Epidermal melanocyte (primary cell): Measurements from ENCODE around the gene LDLRAD3.

Experiments
- DNase-seq: peaks from one replicate; pipeline ENCODE4 v3.0.0; 2011; ENCODE audit warnings: low spot score; ENCODE audit not compliant: insufficient read length

The LDLRAD3 gene

GRCh38 chr11:36230779-36231699 lies 287.2 kb downstream of the LDLRAD3 start:
- DNase-seq, result peak; percentile 61

GRCh38 chr11:36233204-36233603 lies 289.3 kb downstream of the LDLRAD3 start:
- no peak for DNase-seq

DNA sequence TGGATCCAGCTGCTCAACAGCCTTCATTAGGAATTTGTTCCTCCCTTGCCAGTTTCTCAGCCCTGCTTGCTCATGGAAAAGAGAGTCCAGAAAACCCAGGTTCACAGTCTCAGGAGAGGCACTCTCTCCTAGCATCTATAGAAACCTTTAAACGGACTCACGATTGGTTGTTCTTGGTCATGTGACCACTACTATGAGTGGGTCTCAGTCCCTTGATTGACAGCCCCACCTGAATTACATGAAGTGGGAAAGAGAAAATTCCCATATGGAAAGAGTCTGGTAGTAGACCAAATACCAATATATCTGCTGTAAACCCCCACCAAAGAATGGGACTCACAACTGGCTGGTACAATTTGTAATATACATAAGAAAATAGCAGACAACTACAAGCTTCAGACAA lies 291.0 kb downstream of the LDLRAD3 start:
- no peak for DNase-seq

- no peak for DNase-seq
These were observed 291.9 kb downstream of the LDLRAD3 start for GRCh38 chr11:36235750-36236149.

- DNase-seq, result no peak
These were observed 293.5 kb downstream of the LDLRAD3 start for GRCh38 chr11:36237391-36237790.

DNA sequence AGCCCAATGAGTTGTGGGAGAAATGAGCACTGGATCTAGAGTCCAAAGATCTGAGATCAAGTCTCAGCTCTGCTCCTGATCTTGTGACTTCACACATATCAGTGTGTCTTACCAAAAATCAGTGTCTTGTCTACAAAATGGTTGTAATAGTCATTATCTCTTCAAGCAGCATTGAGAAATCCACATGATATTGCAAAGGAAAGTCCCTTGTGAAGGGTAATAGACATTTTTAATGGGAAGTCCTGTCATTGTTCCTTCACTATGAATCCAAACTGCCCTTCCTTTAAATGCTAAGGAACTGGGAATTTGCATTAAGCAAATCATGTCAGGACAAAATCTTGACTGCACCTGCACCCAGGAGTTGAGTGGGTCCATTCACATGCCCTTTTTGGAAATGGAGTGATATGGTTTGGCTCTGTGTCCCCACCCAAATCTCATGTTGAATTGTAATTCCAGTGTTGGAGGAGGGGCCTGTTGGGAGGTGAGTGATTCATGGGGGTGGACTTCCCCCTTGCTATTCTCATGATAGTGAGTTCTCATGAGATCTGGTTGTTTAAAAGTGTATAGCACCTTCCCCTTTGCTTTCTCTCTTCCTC lies 294.3 kb downstream of the LDLRAD3 start:
- DNase-seq, result no peak

GRCh38 chr11:36238881-36239280 lies 295.0 kb downstream of the LDLRAD3 start:
- no peak for DNase-seq

DNA sequence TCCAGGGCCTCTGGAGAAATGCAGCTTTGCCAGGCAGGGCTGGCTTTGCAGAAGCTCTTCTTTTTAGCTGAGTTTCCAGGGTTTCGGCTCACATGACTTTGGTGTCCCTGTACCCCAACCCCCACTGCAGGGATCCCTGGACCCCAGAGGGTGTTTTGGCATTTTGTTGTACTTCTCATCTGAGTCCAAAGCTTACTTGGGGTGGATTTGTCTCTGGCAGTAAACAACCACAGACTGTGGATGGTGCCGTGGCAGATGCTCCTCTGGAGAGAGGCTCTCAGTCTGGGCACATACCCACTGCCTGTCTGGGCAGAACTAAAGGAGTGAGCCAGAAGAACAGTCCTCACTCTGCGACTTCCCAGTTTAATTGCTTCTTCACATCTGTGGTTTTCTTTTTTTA lies 295.8 kb downstream of the LDLRAD3 start:
- no peak for DNase-seq

- no peak for DNase-seq
These were observed 296.3 kb downstream of the LDLRAD3 start for GRCh38 chr11:36240173-36240572.

DNA sequence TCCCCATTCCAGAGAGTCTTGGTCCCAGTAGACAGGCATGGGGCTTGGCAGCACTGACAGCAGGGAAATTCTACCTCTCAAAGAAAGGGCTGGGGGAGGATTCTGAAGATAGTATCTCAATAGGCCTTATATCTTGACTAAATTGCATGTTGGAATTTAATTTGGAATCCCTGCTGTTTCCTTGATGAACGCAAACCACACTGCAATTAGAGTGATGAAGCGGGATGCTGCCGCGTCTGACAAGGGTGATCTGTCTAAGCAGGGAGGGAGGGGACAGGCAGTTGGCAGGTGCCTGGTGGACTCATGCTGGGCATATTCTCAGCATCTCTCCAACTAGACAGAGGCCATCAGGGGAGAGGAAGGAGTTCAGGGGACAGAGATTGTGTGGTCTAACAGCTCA lies 296.9 kb downstream of the LDLRAD3 start:
- no peak for DNase-seq

- no peak for DNase-seq
These were observed 297.6 kb downstream of the LDLRAD3 start for GRCh38 chr11:36241497-36241896.

DNA sequence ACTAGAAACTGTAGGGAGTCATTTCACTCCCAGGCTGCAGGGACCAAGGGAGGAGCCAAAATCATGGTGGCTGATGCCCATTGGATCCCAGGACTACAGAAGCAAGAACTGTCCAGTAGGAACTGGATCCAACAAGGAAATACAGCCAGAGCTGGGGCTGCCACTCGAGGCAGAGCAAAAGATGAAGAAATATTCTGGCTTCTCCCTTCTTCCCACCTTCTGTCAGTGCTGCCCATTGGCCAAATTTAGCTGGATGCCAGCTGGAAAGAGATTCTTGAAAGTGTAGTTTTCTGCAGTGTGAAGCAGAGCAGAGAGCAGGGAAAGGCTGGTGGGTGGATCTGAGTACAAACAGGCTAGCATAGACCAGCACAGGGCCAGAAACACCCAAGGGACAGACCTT lies 299.8 kb downstream of the LDLRAD3 start:
- no peak for DNase-seq

- DNase-seq, result no peak
These were observed 303.6 kb downstream of the LDLRAD3 start for GRCh38 chr11:36247493-36247892.

- no peak for DNase-seq
These were observed 304.6 kb downstream of the LDLRAD3 start for GRCh38 chr11:36248436-36248835.

DNA sequence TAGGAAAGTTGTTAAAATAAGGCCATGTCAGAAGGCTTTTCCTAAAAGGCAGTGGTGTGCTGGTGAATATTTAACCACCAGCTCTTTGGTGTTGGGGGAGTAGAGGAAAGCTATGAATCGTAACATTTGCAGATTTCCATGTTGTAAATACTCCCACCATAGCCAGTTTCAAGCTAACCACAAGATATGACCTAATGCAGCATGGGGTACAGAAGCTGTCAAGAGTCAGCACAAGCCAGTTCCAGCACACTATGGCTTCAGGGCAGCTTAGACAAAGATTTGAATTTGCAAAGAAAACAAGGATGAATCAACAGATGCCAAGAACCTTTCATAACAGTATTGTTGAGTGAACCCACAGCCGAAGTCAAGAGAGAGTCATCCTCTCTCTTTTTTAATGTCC lies 305.4 kb downstream of the LDLRAD3 start:
- DNase-seq, result peak; percentile 70

DNA sequence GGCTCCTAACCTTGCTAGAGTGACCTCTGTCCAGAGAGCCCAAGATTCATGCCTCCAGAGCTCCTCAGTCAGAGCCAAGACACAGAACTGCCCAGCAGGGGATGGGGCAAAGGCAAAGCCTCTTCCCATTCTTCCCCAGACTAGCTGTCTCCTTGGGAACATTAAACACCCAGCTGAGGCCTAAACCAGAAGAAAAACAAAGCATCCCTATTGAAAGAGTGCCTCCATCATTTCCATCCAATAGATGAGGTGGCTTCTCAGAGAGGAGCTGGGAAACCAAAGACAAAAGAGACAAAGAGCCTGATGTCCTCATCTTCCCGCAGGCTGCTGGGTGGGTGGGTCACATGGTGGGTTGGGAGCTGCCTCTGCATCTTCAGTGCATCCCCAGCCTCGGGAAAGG lies 308.0 kb downstream of the LDLRAD3 start:
- DNase-seq, result no peak

DNA sequence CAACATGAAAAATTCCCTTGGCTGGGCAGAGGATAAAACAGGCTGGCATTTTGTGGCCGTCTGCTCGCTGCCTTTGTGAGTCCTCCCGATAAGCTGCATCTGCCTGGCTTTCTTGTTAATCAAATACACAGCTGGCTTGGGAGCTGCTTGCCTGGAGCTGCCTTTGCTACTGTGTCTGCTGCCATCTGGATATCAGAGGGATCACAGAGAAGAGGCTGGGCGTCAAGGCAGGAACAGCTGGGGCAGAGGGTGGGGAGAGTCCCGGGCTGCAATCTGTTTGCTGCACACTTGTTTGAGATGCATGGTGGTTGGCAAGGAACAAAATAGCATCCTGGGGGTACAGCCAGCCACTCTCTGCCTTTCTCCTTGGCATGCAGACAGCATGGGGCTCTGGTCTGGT lies 309.4 kb downstream of the LDLRAD3 start:
- no peak for DNase-seq

GRCh38 chr11:36254713-36255112 lies 310.9 kb downstream of the LDLRAD3 start:
- DNase-seq, result no peak

DNA sequence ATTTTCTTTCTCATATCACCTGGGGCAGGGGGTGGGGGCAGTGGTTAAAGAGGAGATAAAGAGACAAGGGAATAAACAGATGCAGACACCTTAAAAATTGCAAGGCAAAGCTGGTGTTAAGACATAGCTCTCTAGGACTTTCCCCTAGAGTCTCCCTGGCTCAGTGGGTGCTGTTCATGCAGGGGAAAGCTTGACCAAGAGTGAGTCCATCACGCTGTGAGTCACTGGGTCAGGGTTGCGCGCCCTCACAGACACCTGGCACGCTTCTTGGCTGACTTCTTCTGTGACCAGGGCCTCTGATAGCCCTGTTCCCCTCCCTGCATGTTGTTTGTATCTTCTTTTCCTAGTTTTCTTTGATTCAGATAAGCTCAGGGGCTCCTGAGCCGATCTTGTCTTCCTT lies 313.5 kb downstream of the LDLRAD3 start:
- DNase-seq, result no peak

- DNase-seq, result peak; percentile 42
These were observed 315.0 kb downstream of the LDLRAD3 start for GRCh38 chr11:36258730-36259360.

GRCh38 chr11:36261094-36261493 lies 317.2 kb downstream of the LDLRAD3 start:
- no peak for DNase-seq
